Activated T-cell treated with anti-CD3 and anti-CD28 coated beads for 1 hour (primary cell): ENCODE measurements around the gene PKD1L1.

ENCODE experiments used
- DNase-seq: peaks from one replicate; pipeline ENCODE4 v3.0.0-alpha.2; 2020; ENCODE audit warnings: low read depth

PKD1L1 gene

GRCh38 chr7:47905076-47905920, 43.0 kb downstream of the PKD1L1 start:
- DNase-seq, result no peak

GRCh38 chr7:47902013-47902412, 46.3 kb downstream of the PKD1L1 start:
- no peak for DNase-seq

- DNase-seq, result no peak
Observed at GRCh38 chr7:47901542-47901941, 46.7 kb downstream of the PKD1L1 start.

- DNase-seq, result no peak
Observed at GRCh38 chr7:47897831-47898230, 50.4 kb downstream of the PKD1L1 start.

GRCh38 chr7:47896809-47897423, 51.4 kb downstream of the PKD1L1 start:
- DNase-seq, result no peak

- no peak for DNase-seq
Observed at GRCh38 chr7:47895026-47895425, 53.2 kb downstream of the PKD1L1 start.

- no peak for DNase-seq
Observed at GRCh38 chr7:47893721-47894365, 54.4 kb downstream of the PKD1L1 start.

- DNase-seq, result no peak
Observed at GRCh38 chr7:47893238-47893637, 55.0 kb downstream of the PKD1L1 start.

- no peak for DNase-seq
Observed at GRCh38 chr7:47890606-47891005, 57.7 kb downstream of the PKD1L1 start.

GRCh38 chr7:47890125-47890524, 58.1 kb downstream of the PKD1L1 start:
- DNase-seq, result no peak

- DNase-seq, result no peak
Observed at GRCh38 chr7:47889723-47890122, 58.5 kb downstream of the PKD1L1 start.

- DNase-seq, result no peak
Observed at GRCh38 chr7:47888371-47889265, 59.6 kb downstream of the PKD1L1 start.

GRCh38 chr7:47887016-47887640, 61.1 kb downstream of the PKD1L1 start:
- no peak for DNase-seq

GRCh38 chr7:47885987-47886811, 62.1 kb downstream of the PKD1L1 start:
- no peak for DNase-seq

- no peak for DNase-seq
Observed at GRCh38 chr7:47885309-47885986, 62.8 kb downstream of the PKD1L1 start.

- no peak for DNase-seq
Observed at GRCh38 chr7:47884675-47885074, 63.6 kb downstream of the PKD1L1 start.

- DNase-seq, result no peak
Observed at GRCh38 chr7:47882635-47883034, 65.6 kb downstream of the PKD1L1 start.

- no peak for DNase-seq
Observed at GRCh38 chr7:47881256-47881655, 67.0 kb downstream of the PKD1L1 start.

- DNase-seq, result no peak
Observed at GRCh38 chr7:47878662-47879061, 69.6 kb downstream of the PKD1L1 start.

GRCh38 chr7:47877336-47877735, 70.9 kb downstream of the PKD1L1 start:
- DNase-seq, result no peak
